BLaER1 (cell line): ENCODE data around the gene ACVR1.

ENCODE experiments used
- H3K27ac ChIP-seq: shearing (Covaris generic); formaldehyde crosslinking; 2 replicates; pipeline ENCODE4 v1.8.1; 2022
- H3K27me3 ChIP-seq: shearing (Covaris generic); formaldehyde crosslinking; 2 replicates; pipeline ENCODE4 v1.8.1; 2022
- H3K36me3 ChIP-seq: shearing (Covaris generic); formaldehyde crosslinking; 2 replicates; pipeline ENCODE4 v1.8.1; 2022
- H3K4me1 ChIP-seq: shearing (Covaris generic); formaldehyde crosslinking; 2 replicates; pipeline ENCODE4 v1.8.1; 2022
- H3K4me2 ChIP-seq: shearing (Covaris generic); formaldehyde crosslinking; 2 replicates; pipeline ENCODE4 v1.8.1; 2022
- H3K4me3 ChIP-seq: shearing (Covaris generic); formaldehyde crosslinking; 2 replicates; pipeline ENCODE4 v1.8.1; 2022
- H3K9ac ChIP-seq: shearing (Covaris generic); formaldehyde crosslinking; 2 replicates; pipeline ENCODE4 v1.8.1; 2022
- H3K9me3 ChIP-seq: shearing (Covaris generic); formaldehyde crosslinking; 2 replicates; pipeline ENCODE4 v1.8.1; 2022
- H4K20me1 ChIP-seq: shearing (Covaris generic); formaldehyde crosslinking; 2 replicates; pipeline ENCODE4 v1.8.1; 2022
- Cebpa-rat ChIP-seq: shearing (Covaris generic); IDR thresholded peaks from 2 replicates; pipeline ENCODE4 v1.8.1; 2022

ACVR1 gene

DNA sequence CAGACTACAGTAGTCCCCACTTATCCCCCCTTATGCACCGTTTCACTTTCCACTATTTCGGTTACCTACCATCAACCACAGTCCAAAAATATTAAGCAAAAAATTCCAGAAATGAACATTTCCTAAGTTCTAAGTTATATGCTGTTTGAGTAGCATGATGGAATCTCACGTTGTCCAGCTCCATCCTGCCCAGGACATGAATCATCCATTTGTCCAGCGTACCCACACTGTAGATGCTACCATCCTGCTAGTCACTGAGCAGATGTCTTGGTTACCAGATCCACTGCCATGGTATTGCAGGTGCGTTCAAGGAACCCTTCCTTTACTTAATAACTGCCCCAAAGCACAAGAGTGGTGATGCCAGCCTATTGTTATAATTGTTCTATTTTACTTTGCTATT, 87.9 kb downstream of the ACVR1 start:
- no peak overlapping the region for H3K4me2 ChIP-seq
- H3K27me3 ChIP-seq, result no peaks in the 10 kb centered on the region
- peaks cover 10% of the 10 kb centered on the region for H3K4me1 ChIP-seq

DNA sequence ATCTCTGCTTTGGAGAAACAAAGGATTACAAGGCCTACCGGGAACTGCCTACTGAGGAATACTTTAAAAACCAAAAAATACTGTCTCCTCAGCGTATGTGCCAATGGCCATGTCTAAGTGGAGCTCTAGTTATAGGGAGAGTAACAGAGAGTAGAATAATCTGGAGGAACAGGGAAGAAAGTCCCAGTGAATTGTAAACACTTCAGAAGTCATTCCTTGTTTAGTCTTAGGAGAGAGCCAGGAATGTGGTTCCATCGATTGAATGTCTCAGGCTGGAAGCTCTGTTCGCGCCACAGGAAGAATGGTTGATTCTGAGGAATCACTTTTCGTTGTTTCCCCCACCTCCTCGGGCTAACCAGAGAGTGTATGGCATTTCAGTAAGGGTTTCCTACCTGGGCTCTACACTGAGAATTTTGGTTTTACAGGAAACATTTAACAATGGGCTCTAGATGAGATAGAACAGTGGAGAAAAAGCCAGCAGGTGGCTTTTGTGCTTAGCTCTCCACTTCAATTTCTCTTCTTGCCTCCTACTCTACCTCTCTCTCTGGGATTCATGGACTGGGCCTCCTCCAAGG, 88.7 kb downstream of the ACVR1 start:
- H3K4me1 ChIP-seq, result peaks cover 17% of the 10 kb centered on the region
- H3K9me3 ChIP-seq, result no peaks in the 10 kb centered on the region
- H3K27ac ChIP-seq, result no peak overlapping the region
- H3K4me2 ChIP-seq, result no peak overlapping the region
- no peak overlapping the region for H3K9ac ChIP-seq
- H3K4me3 ChIP-seq, result no peak overlapping the region
- H3K36me3 ChIP-seq, result no peaks in the 10 kb centered on the region
- no peaks in the 10 kb centered on the region for H3K27me3 ChIP-seq
- TF ChIP-seq Cebpa-rat, result no peak
- H4K20me1 ChIP-seq, result no peaks in the 10 kb centered on the region

More for the DNA sequence above, 87.9 kb downstream of the ACVR1 start:
- Histone ChIP-seq H4K20me1 (no peaks in the 10 kb centered on the region), H3K9ac (no peak overlapping the region), H3K36me3 (no peaks in the 10 kb centered on the region), H3K27ac (no peak overlapping the region), H3K9me3 (no peaks in the 10 kb centered on the region), H3K4me3 (no peak overlapping the region)
- no peak for TF ChIP-seq Cebpa-rat

DNA sequence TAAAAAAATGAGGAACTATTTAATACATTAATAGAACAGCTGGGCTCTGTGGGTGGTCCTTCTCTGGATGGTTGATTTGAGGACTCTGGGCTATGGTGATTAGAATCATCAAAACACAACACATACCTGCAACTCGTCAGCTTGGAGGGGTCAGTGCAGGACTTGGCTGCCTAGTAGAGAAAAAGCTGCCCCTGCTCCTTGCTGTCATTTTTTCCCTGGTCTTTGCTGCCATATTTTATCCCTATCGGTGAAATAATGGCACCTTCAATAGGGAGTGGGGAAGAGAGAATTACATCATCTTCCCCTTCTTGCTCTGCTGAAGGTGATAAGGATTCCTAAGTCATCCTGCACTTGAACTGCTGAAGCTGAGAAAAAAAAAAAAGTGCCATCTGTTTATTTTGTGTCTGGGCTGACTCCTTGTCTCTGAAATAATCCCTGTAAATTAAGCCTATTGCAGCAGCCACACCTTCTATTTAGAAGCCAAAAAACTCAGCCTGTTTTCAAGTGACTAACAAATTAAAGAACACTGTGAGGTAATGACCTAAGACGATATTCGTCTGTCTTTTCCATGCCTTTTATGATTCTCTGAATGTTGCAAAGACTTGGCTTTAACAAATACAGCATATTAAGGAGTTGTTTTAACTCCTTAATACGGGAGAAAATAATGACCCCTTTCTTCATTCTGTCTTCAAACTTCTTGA, 89.3 kb downstream of the ACVR1 start:
- H3K4me2 ChIP-seq, result no peak overlapping the region
- H4K20me1 ChIP-seq, result no peaks in the 10 kb centered on the region
- H3K36me3 ChIP-seq, result no peaks in the 10 kb centered on the region
- H3K4me3 ChIP-seq, result no peak overlapping the region
- H3K9ac ChIP-seq, result no peak overlapping the region
- no peak overlapping the region for H3K27ac ChIP-seq
- no peaks in the 10 kb centered on the region for H3K27me3 ChIP-seq
- TF ChIP-seq Cebpa-rat, result no peak
- H3K9me3 ChIP-seq, result no peaks in the 10 kb centered on the region
- H3K4me1 ChIP-seq, result peaks cover 24% of the 10 kb centered on the region

DNA sequence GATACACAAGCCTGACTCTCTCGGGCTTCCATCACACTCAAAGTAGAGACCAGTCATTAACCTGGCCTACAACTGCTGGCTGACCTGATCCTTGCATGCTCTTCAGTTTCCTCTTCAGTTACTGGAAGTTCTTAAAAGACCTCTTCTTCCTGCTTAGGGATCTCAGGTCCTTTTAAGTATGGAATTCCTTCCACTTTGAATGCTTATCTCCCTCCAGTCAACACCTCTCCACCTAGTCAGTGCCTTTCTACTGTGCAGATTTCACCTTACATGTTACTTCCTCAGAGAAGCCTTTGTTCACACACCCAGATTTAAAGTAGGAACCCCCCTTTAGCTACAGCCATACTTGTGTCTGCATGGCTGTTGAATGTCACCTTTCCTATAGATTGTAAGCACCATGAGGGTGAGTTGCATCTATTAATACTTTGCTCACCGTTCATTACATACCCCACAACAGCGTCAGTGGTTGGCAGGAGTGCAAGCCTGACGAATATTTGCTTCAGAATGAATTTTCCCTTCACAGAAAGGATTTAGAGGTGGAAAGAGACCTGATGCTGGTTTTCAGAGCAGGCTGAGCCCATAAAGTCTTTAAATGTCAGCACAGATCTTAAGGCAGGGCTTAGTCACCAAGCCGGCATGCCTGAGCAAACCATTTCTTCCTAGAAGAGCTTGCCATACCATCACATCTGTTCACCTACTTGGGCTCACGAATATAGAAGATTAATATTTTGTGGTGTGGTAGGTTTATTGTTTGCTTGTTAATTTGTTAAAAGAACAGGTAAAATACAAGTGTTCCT, 90.1 kb downstream of the ACVR1 start:
- no peak overlapping the region for H3K4me3 ChIP-seq
- H3K36me3 ChIP-seq, result no peaks in the 10 kb centered on the region
- no peaks in the 10 kb centered on the region for H3K9me3 ChIP-seq
- H3K4me1 ChIP-seq, result peaks cover 29% of the 10 kb centered on the region
- H3K4me2 ChIP-seq, result no peak overlapping the region
- no peak overlapping the region for H3K27ac ChIP-seq
- no peak for TF ChIP-seq Cebpa-rat
- no peaks in the 10 kb centered on the region for H4K20me1 ChIP-seq
- H3K9ac ChIP-seq, result no peak overlapping the region
- no peaks in the 10 kb centered on the region for H3K27me3 ChIP-seq

DNA sequence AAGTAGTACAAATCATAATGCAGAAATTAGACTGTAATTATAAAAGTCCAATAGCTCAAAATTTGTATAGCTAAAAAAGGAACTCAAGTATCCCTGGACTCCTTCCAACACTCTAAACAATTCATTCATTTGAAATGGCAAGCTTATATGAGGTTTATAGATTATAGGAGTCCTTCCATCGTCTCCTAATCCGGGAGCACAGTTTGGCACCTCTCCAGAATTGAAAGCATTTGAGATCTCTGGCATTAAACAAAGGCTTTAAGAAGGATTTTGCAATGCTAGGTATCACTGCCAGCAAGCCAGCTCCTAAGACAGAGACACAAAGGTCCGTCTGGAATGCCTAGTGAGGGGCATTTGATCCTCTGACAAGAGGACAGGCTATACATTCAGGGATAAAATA, 90.9 kb downstream of the ACVR1 start:
- Histone ChIP-seq H3K27me3 (no peaks in the 10 kb centered on the region), H3K4me2 (no peak overlapping the region), H3K9me3 (no peaks in the 10 kb centered on the region), H3K27ac (no peak overlapping the region), H4K20me1 (no peaks in the 10 kb centered on the region), H3K4me1 (peaks cover 29% of the 10 kb centered on the region), H3K9ac (no peak overlapping the region), H3K36me3 (peaks cover 2% of the 10 kb centered on the region; the same call in 1 of the 2 replicates), H3K4me3 (no peak overlapping the region)
- TF ChIP-seq Cebpa-rat, result no peak

DNA sequence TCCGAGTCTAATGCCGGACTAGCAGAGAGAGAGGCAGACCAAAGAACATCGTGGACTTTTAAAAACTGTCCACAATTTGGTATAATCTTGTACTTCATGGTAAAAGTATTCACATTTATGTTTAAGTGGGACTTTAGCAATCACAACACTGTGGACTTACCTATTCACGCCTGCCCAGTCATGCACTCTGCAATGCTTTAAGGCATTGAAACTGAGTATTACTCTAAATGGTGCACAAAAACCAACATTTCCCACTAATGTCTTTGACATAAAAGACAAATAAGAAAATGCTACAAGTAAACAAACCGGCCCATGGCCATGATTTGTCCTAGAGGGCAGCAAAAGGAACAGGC, 91.3 kb downstream of the ACVR1 start:
- H3K4me1 ChIP-seq, result peaks cover 29% of the 10 kb centered on the region
- H3K36me3 ChIP-seq, result peaks cover 6% of the 10 kb centered on the region; the same call in 1 of the 2 replicates
- no peak overlapping the region for H3K9ac ChIP-seq
- no peak overlapping the region for H3K4me3 ChIP-seq
- no peak overlapping the region for H3K4me2 ChIP-seq
- no peaks in the 10 kb centered on the region for H4K20me1 ChIP-seq
- no peak overlapping the region for H3K27ac ChIP-seq
- no peaks in the 10 kb centered on the region for H3K27me3 ChIP-seq
- TF ChIP-seq Cebpa-rat, result no peak
- H3K9me3 ChIP-seq, result no peaks in the 10 kb centered on the region

DNA sequence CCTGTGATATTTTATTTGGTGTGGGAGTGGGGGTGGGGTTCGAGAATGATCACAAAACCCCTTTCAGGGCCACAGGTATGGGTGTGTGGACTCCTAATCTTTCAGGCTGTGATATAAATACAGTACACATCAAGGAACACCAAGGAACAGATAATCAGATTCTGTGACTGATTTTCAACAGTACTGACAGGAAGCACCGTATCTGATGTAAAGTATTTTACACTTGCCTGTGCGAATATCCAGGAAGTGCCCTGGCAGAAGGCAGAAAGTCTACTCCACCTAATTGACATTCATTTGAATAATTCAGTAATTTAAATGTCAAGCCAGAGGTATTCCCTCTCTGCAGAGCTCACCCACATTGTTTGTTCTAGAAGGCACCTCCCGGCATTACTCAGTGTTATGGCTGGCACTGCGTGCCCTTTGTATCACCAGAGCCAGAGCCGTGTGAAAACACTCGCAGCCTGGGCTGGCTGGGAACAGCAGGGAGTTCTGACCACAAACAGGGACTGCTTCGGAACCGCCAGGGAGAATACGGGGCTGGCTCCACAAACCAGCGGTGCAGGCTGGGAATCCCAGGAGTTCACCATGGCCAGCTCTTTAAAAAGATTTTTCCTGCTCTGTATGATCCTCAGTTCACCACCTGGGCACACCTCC, 91.8 kb downstream of the ACVR1 start:
- Histone ChIP-seq H3K4me3 (no peak overlapping the region), H3K27ac (no peak overlapping the region)

DNA sequence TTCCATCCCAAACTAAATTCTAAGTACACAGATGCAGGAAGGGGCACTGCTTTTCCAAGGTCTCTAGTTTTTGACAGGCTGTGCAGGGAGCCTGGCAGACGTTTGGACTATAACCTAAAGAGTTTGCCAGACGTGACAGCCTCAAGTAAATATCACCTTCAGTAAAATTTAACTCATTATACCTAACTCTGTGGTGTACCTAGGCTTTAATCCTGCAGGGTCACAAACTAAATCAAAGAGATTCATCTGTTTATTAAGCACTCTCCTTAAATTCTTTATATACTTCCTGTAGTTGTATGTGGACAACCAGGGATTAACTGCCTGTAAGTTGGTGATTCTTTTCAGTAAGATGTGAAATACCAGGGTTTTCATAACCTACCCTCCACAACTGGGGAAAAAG, 92.9 kb downstream of the ACVR1 start:
- Histone ChIP-seq H3K9me3 (no peaks in the 10 kb centered on the region), H3K4me2 (no peak overlapping the region), H3K36me3 (peaks cover 6% of the 10 kb centered on the region; the same call in 1 of the 2 replicates), H4K20me1 (no peaks in the 10 kb centered on the region), H3K9ac (no peak overlapping the region), H3K4me1 (peaks cover 29% of the 10 kb centered on the region), H3K27ac (no peak overlapping the region), H3K4me3 (no peak overlapping the region), H3K27me3 (no peaks in the 10 kb centered on the region)
- no peak for TF ChIP-seq Cebpa-rat

More for the DNA sequence above, 91.8 kb downstream of the ACVR1 start:
- Histone ChIP-seq H3K4me1 (peaks cover 29% of the 10 kb centered on the region), H3K4me2 (no peak overlapping the region), H3K27me3 (no peaks in the 10 kb centered on the region), H3K36me3 (peaks cover 6% of the 10 kb centered on the region; the same call in 1 of the 2 replicates), H4K20me1 (no peaks in the 10 kb centered on the region), H3K9ac (no peak overlapping the region), H3K9me3 (no peaks in the 10 kb centered on the region)
- TF ChIP-seq Cebpa-rat, result no peak

DNA sequence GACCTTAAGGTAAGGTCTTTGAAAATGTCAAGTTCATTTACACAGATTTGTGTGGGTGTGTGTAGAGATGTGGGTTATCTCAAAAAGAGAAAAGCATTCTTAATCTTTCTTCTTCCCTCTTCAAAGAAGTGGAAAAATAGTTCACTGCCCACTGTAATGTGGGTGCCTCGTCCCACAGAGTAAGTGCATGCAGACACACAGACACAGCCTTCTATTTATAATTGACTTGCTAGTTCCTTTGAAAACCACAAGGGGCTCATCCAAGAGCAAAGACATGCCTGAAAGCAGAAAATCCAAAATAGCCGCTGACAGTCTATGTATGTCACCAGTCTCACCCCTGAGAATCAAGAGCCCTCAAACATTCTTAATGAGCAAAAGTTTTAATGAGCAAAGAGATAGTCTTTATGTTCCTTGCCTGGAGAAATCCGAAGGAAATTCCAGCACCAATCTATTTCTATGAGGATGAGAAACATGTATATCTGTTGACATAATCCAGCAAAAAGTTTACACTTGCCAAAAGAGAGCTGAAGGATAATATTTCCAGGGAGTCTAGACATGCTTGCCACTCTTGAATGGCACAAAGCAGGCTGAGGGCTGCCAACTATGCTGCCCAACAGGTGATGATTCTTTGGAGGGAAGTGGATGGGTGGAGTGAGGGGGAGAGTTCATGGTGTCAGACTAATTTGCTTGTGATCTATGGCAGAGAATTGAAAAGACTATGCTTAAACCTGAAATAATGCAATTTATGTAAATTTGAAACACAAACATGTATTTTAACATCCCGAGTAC, 93.9 kb downstream of the ACVR1 start:
- Histone ChIP-seq H3K27me3 (no peaks in the 10 kb centered on the region), H3K4me1 (peaks cover 29% of the 10 kb centered on the region), H3K9ac (no peak overlapping the region), H3K27ac (no peak overlapping the region), H3K36me3 (peaks cover 6% of the 10 kb centered on the region; the same call in 1 of the 2 replicates), H4K20me1 (no peaks in the 10 kb centered on the region), H3K4me3 (no peak overlapping the region), H3K4me2 (peak overlapping the region; percentile 63), H3K9me3 (no peaks in the 10 kb centered on the region)
- no peak for TF ChIP-seq Cebpa-rat
